Astrocyte of the spinal cord (primary cell): ENCODE data around the gene MSANTD2.
A peak's percentile ranks its signal among the peaks of the same experiment; 100 is the strongest.

Experiments used
- DNase-seq: peaks from one replicate; pipeline ENCODE4 v3.0.0; 2011; ENCODE audit warnings: low read depth, low spot score
- H3K4me3 ChIP-seq: 2 replicates; pipeline ENCODE4 v1.5.1; 2011; ENCODE audit warnings: low read depth, mild to moderate bottlenecking, low read length, moderate library complexity
- CTCF ChIP-seq: IDR thresholded peaks from 2 replicates; pipeline ENCODE4 v1.5.1; 2012; ENCODE audit warnings: low read depth, mild to moderate bottlenecking, low read length, inconsistent platforms
- in situ Hi-C: cut with HindIII; loops from 2 replicates; pipeline ENCODE4 v1.10.0; 2017; ENCODE audit warnings: low sequenced_read_pairs

MSANTD2 gene

GRCh38 chr11:124761301-124762104, 38.7 kb downstream of the MSANTD2 start:
- DNase-seq = no peak
- no peak for TF ChIP-seq CTCF
- no peak overlapping the region for H3K4me3 ChIP-seq
- in situ Hi-C loops = no loop called here

GRCh38 chr11:124760806-124761205, 39.4 kb downstream of the MSANTD2 start:
- H3K4me3 ChIP-seq = no peak overlapping the region
- no peak for TF ChIP-seq CTCF
- DNase-seq = no peak
- in situ Hi-C loops = no loop called here

GRCh38 chr11:124760205-124760652, 40.0 kb downstream of the MSANTD2 start:
- H3K4me3 ChIP-seq = no peak overlapping the region
- no peak for TF ChIP-seq CTCF
- no peak for DNase-seq
- in situ Hi-C loops = no loop called here

- DNase-seq = no peak
- in situ Hi-C loops = no loop called here
Measured at GRCh38 chr11:124759266-124760204, 40.7 kb downstream of the MSANTD2 start.

GRCh38 chr11:124758355-124759265, 41.6 kb downstream of the MSANTD2 start:
- peak overlapping the region; percentile 30 for H3K4me3 ChIP-seq

More at GRCh38 chr11:124759266-124760204, 40.7 kb downstream of the MSANTD2 start:
- no peak overlapping the region for H3K4me3 ChIP-seq
- no peak for TF ChIP-seq CTCF

More at GRCh38 chr11:124758355-124759265, 41.6 kb downstream of the MSANTD2 start:
- TF ChIP-seq CTCF = peak; percentile 85
- in situ Hi-C loops = no loop called here
- DNase-seq = peak; percentile 59
